Natural killer cell treated with Interleukin-12 subunit alpha and Interleukin-12 subunit beta and Interleukin-15 and Interleukin-18, amount 100 ng/mL, for 72 hours (primary cell): ENCODE measurements around the gene MAP4K5. TPM values are rescaled to one million over a fixed set of nuclear protein-coding genes. Genes with fewer than 3 reads are reported as not detected.

Experiments
- ATAC-seq, 2 donors: fragments of 150-1000 bp; cut with Tn5 transposase in 1 of 2; sonication (Bioruptor Pico), chemical (Tn5 transposase) in 1 of 2; 2 replicates each; pipeline ENCODE4 v1.10.0; 2021
- DNase-seq: peaks from one replicate; pipeline ENCODE4 v3.0.0; 2022; ENCODE audit warnings: low spot score
- H3K27ac Mint-ChIP-seq, 2 donors: 1 replicate in 1 of 2; 2 replicates in 1 of 2; pipeline ENCODE4 v1.8.0; 2022; ENCODE audit warnings: mixed read lengths in 2 of 2, mild to moderate bottlenecking in 1 of 2, moderate library complexity in 1 of 2
- H3K27me3 Mint-ChIP-seq, 2 donors: 1 replicate in 1 of 2; 2 replicates in 1 of 2; pipeline ENCODE4 v1.8.0; 2022; ENCODE audit warnings: mixed read lengths in 2 of 2
- H3K36me3 Mint-ChIP-seq: one replicate; pipeline ENCODE4 v1.8.0; 2022; ENCODE audit warnings: mixed read lengths
- H3K4me1 Mint-ChIP-seq, 2 donors: 1 replicate in 1 of 2; 2 replicates in 1 of 2; pipeline ENCODE4 v1.8.0; 2022; ENCODE audit warnings: low read depth in 2 of 2, mixed read lengths in 2 of 2, mild to moderate bottlenecking in 1 of 2
- H3K4me3 Mint-ChIP-seq: one replicate; pipeline ENCODE4 v1.8.0; 2022; ENCODE audit warnings: mixed read lengths
- H3K9me3 Mint-ChIP-seq: 2 replicates; pipeline ENCODE4 v1.8.0; 2022; ENCODE audit warnings: mixed read lengths
- total RNA-seq, 2 donors: library from RNA; stranded (reverse); gene quantifications; one replicate each; pipeline ENCODE4 v1.2.3, GENCODE V29; 2022

MAP4K5 gene
- total RNA-seq, 2 donors from 2014 or later, result 48.7 to 59.3 TPM

DNA sequence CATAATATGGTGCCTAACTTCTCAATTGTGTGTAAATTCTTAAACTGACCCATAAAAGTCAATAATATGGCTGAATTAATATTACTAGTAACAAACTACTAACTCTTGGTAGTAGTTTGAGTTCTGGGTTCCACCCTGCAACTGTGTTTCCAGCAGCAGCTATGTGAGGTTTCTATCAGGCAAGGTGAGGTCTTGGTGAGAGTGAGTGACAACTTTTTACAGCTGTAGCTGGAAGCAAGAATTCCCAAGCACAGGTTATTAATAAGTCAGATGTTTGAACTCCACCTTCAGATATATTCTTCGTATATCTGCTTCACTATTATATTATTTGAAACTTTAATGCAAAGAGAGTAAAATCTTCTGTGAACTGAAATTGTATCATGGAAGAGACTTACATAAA is 43.8 kb downstream of the MAP4K5 start:
- Mint-ChIP-seq H3K4me1 (peaks cover 15 to 16% of the 10 kb centered on the region in 2 donors), H3K27me3 (no peaks in the 10 kb centered on the region), H3K27ac (no peak overlapping the region), H3K36me3 (no peaks in the 10 kb centered on the region), H3K4me3 (no peak overlapping the region), H3K9me3 (no peaks in the 10 kb centered on the region)
- no peak for ATAC-seq
- DNase-seq, result no peak

DNA sequence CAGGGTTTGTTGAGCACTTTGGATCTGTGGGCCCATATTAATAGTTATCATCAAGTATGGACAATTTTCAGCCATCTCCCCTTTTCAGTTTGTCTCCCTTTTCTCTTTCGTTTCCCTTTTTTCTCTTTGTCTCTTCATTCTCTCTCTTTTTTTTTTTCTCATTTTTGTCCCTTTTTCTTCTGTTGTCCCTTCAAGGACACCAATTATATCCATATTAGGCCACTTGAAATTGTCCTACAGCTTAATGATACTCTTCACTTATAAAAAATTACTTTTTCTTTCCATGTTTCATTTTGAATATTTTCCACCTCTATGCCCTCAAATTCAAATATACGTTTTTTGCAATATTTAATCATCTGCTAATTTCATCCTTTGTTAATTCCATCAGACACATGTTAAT is 53.3 kb downstream of the MAP4K5 start:
- Mint-ChIP-seq H3K27me3 (no peaks in the 10 kb centered on the region), H3K9me3 (no peaks in the 10 kb centered on the region), H3K4me1 (no peaks in the 10 kb centered on the region), H3K27ac (no peak overlapping the region), H3K36me3 (peaks cover 17% of the 10 kb centered on the region), H3K4me3 (no peak overlapping the region)
- ATAC-seq, result no peak
- DNase-seq, result no peak

DNA sequence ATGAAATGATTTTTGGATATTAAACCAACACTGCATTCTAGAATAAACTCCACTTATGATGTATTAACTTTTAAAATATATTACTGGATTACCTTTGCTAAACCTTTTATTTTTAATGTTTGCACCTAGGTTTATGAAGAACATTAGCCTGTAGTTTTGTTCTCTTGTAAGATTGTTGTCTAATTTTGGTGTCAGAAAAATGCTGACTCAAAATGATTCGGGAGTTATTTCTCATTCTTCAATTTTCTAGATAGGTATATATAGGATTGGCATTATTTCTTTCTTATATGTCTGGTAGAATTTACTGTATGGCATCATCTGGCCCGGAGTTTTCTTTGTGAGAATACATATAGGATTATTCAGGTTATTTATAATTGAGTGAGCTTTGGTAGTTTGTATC is 54.6 kb downstream of the MAP4K5 start:
- H3K36me3 Mint-ChIP-seq, result peaks cover 21% of the 10 kb centered on the region
- no peak for ATAC-seq

DNA sequence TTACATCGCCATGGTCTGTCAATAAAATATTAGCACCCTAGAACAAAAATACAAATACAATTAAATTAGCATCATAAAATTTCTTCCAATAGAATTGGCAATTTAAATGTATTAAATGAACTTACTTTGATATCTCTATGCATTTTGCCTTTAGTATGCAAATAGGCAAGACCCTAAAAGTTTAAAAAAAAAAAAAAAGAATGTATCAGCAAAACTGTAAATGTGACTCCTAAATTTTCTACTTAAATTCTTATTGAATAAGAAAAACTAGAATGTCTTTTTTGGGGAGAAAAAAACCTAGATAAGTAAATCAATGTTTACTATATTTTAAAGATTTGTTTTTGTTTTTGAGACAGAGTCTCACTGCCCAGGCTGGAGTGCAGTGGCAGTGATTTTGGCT is 56.2 kb downstream of the MAP4K5 start:
- H3K4me1 Mint-ChIP-seq, result no peaks in the 10 kb centered on the region
- DNase-seq, result no peak
- H3K27me3 Mint-ChIP-seq, result no peaks in the 10 kb centered on the region
- H3K4me3 Mint-ChIP-seq, result no peak overlapping the region
- no peak for ATAC-seq
- H3K9me3 Mint-ChIP-seq, result no peaks in the 10 kb centered on the region
- peaks cover 36% of the 10 kb centered on the region for H3K36me3 Mint-ChIP-seq
- H3K27ac Mint-ChIP-seq, result no peak overlapping the region

More for the DNA sequence above, 54.6 kb downstream of the MAP4K5 start:
- no peaks in the 10 kb centered on the region for H3K9me3 Mint-ChIP-seq
- H3K4me1 Mint-ChIP-seq, result no peaks in the 10 kb centered on the region
- no peak overlapping the region for H3K27ac Mint-ChIP-seq
- no peak overlapping the region for H3K4me3 Mint-ChIP-seq
- H3K27me3 Mint-ChIP-seq, result no peaks in the 10 kb centered on the region
- DNase-seq, result no peak

DNA sequence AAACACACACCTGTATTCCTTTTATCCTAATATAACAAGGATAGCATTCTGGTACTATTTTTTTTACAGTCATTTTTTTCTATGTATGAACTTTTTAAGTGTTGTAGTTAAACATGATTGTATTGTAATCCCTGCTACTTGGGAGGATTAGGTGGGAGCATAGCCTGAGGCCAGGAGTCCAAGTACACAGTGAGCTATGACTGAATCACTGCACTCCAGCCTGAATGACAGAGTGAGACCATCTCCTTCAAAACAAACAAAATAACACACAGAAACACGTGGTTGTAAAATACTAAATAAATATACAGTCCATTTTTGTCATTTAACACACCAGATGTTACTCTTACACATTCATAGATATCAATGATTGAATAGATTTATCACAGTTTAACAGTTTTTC is 56.9 kb downstream of the MAP4K5 start:
- no peaks in the 10 kb centered on the region for H3K9me3 Mint-ChIP-seq
- no peak overlapping the region for H3K4me3 Mint-ChIP-seq
- ATAC-seq, result no peak
- H3K4me1 Mint-ChIP-seq, result no peaks in the 10 kb centered on the region
- DNase-seq, result no peak
- no peak overlapping the region for H3K27ac Mint-ChIP-seq
- H3K27me3 Mint-ChIP-seq, result no peaks in the 10 kb centered on the region
- H3K36me3 Mint-ChIP-seq, result peaks cover 41% of the 10 kb centered on the region

DNA sequence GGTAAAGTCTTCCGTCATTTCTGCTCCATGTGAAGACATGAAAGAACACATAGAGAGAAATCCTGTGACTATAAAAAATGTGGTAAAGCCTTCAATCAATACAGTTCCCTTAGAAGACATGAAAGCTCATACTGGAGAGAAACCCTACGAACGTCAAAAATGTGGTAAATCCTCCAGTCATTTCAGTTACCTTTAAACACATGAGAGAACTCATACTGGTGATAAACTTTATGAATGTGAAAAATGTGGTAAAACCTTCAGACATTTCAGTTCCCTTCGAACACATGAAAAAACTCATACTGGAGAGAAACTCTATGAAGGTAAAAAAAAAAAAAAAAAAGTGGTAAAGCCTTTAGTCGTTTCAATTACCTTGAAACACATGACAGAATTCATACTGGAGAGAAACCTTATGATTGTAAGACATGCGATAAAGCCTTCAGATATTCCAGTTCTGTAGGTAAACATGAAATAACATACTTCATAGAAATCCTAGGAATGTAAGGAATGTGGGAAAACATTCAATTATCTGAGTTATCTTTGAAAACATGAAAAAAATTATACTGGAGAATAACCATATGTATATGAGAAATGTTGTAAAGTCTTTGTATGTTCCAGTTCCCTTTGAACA is 60.4 kb downstream of the MAP4K5 start:
- no peaks in the 10 kb centered on the region for H3K27me3 Mint-ChIP-seq
- DNase-seq (no peak), ATAC-seq (no peak)
- H3K36me3 Mint-ChIP-seq, result peaks cover 58% of the 10 kb centered on the region
- H3K4me1 Mint-ChIP-seq, result peaks cover 16 to 20% of the 10 kb centered on the region in 2 donors
- H3K27ac Mint-ChIP-seq, result no peak overlapping the region
- H3K4me3 Mint-ChIP-seq, result no peak overlapping the region
- H3K9me3 Mint-ChIP-seq, result peaks cover 6% of the 10 kb centered on the region

DNA sequence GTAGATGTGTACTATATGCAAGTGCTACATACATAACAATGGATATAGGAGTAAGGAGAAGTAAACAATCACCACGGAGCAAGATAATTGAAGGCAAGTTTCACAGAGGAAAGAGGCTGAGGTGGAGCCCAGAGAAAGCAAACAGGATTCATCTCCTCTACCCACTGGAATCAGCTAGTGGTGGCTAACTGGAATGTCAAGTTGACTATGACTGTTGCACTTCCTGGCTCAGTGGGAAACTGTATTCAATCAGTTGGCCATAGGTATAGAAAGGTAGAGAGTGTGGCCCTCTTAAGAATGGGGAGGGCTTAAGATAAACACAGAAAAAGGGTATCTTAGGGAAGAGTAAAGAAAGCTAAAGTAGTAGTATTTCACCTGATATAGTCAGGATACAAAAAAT is 62.4 kb downstream of the MAP4K5 start:
- no peak overlapping the region for H3K4me3 Mint-ChIP-seq
- ATAC-seq (no peak), DNase-seq (no peak)
- H3K36me3 Mint-ChIP-seq, result peaks cover 63% of the 10 kb centered on the region
- H3K4me1 Mint-ChIP-seq, result peaks cover 16 to 20% of the 10 kb centered on the region in 2 donors
- peaks cover 6% of the 10 kb centered on the region for H3K9me3 Mint-ChIP-seq
- no peaks in the 10 kb centered on the region for H3K27me3 Mint-ChIP-seq
- no peak overlapping the region for H3K27ac Mint-ChIP-seq

DNA sequence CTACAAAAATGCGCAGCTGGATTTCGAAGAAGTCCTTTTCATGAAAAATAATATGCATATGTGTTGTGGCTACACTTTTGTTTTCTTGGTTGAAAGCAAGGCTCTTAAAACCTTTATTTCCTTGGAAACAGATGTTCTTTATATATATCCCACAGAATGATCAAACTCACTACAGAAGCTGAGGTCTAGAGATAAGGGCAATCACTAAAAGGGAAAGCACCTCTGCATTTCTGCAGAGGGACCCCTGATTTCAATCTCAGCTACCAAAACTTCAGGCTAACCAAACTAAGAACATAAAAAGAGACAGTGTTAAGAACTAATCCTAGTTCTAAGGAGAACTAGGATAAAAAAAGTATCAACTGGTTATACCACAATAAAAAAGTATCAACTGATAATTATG is 70.3 kb downstream of the MAP4K5 start:
- no peak overlapping the region for H3K27ac Mint-ChIP-seq
- no peak for DNase-seq
- ATAC-seq, result no peak
- H3K36me3 Mint-ChIP-seq, result peaks cover 9% of the 10 kb centered on the region
- no peak overlapping the region for H3K4me3 Mint-ChIP-seq
- H3K27me3 Mint-ChIP-seq, result no peaks in the 10 kb centered on the region
- no peaks in the 10 kb centered on the region for H3K9me3 Mint-ChIP-seq
- no peaks in the 10 kb centered on the region for H3K4me1 Mint-ChIP-seq

DNA sequence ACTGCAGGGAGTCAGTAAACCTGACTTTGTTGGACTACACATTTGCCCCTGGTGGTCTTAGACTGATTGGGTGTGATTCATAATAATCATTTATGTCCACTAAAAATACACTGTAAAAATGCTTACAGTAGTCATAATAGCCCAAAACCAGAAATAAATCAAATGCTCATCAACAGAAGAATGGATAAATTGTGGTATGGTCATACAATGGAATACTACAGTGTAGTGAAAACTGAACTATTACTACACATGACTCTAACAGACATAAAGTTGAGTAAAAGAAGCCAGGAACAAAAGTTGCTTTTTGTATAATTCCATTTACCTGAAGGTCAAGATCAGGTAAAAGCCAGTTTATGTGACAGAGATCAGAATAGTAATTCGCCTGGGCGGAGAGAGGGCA is 78.5 kb downstream of the MAP4K5 start:
- Mint-ChIP-seq H3K27me3 (no peaks in the 10 kb centered on the region), H3K4me3 (no peak overlapping the region), H3K36me3 (peaks cover 18% of the 10 kb centered on the region), H3K9me3 (no peaks in the 10 kb centered on the region), H3K4me1 (peaks cover 6 to 9% of the 10 kb centered on the region in 2 donors), H3K27ac (no peak overlapping the region)
- no peak for ATAC-seq
- DNase-seq, result no peak

DNA sequence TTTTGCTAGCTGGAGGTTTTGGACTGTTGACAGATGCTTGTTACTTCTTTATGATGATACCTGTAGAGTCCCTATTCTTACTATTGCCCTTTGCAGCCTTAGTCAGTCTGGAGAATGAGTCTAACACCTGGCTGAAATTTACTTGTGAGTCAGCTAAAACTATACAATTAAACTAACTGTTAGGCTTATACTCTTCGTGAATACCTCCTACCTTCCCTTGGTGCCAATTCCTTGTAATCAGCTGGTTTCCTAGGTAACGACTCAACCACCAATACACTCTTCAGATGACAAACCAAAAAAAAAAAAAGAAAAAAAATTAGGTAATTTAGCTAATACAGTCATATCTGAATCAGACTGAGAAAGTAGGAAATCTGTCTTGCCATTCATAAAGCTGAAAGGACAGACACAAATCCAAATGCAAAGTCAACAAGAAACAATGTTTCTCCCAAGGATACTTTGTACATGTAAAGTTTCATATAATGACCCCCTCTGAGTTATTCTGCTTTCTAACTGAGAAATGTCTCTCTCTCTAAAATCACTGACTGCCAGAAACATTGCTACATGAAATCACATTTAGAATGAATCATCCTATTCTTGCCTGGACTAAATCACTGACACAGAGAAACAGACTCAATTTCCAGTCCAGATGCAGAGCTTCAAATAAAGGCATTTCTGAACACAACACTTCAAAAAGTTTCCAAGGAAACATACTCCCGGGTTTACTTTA is 79.2 kb downstream of the MAP4K5 start:
- peak in 1 of 2 donors; percentile 53 for ATAC-seq
- H3K27ac Mint-ChIP-seq, result peak overlapping the region; percentile 23 to 28
- peaks cover 18% of the 10 kb centered on the region for H3K36me3 Mint-ChIP-seq
- H3K9me3 Mint-ChIP-seq, result no peaks in the 10 kb centered on the region
- no peak for DNase-seq
- H3K27me3 Mint-ChIP-seq, result no peaks in the 10 kb centered on the region
- H3K4me1 Mint-ChIP-seq, result peaks cover 6 to 9% of the 10 kb centered on the region in 2 donors
- H3K4me3 Mint-ChIP-seq, result no peak overlapping the region

DNA sequence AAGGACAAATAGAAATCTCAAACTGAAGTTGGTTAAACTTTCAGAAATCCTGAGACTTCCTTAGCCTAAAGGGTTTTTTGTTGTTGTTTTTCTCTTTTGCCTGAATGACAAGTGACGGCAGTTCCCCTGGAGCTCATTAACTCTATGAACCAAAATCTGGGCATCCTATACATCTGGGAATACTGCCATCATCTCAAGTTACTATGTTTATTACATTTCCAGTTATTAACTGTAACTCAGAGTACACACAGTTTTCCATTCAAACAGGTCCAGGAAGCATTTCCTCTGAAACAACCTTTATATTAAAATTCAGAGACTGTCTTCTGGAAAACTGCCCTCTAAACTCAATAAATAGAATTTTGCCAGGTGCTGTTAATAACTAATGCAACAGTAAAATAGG is 80.1 kb downstream of the MAP4K5 start:
- H3K4me3 Mint-ChIP-seq, result no peak overlapping the region
- peaks cover 18% of the 10 kb centered on the region for H3K36me3 Mint-ChIP-seq
- H3K27me3 Mint-ChIP-seq, result no peaks in the 10 kb centered on the region
- peaks cover 6 to 9% of the 10 kb centered on the region in 2 donors for H3K4me1 Mint-ChIP-seq
- H3K27ac Mint-ChIP-seq, result peak overlapping the region in 1 of 2 donors; percentile 28
- DNase-seq (no peak), ATAC-seq (no peak)
- H3K9me3 Mint-ChIP-seq, result no peaks in the 10 kb centered on the region

DNA sequence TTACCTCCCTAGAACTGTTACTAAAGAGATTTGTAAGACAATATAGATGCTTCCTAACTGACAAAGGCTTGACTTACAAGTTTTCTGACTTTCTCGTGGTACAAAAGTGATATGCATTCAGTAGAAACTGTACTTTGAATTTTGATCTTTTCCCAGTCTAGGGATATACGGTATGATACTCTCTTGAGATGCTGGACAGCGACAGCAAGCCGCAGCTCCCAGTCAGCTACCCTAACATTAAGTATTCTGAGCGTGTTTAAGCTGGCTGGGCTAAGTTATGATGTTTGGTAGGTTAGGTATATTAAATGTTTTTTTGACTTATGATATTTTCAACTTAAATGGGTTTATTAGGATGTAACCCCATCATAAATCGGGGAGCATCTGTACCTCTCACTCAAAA is 80.5 kb downstream of the MAP4K5 start:
- H3K4me1 Mint-ChIP-seq, result peaks cover 6 to 9% of the 10 kb centered on the region in 2 donors
- no peak for DNase-seq
- no peak overlapping the region for H3K27ac Mint-ChIP-seq
- no peaks in the 10 kb centered on the region for H3K27me3 Mint-ChIP-seq
- no peak overlapping the region for H3K4me3 Mint-ChIP-seq
- no peak for ATAC-seq
- no peaks in the 10 kb centered on the region for H3K9me3 Mint-ChIP-seq
- H3K36me3 Mint-ChIP-seq, result peaks cover 18% of the 10 kb centered on the region

DNA sequence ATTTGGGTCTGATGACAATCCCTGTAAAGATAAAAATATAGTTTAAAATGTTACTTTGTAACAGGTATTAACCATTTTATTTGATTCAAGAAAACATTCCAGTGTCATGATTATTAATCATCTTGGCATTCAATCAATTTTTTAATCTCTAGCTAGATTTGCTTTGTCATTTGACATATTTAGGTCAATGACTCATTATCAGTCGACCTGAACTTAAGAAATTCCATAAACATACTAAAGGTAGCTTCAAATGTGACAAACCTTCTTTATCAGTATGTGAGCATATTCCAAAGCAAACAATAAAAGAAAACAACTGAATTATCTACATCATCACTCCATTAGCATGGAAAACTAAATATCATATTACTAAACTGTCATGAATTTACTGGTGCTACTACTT is 84.9 kb downstream of the MAP4K5 start:
- Mint-ChIP-seq H3K9me3 (no peaks in the 10 kb centered on the region), H3K27ac (no peak overlapping the region), H3K36me3 (peaks cover 10% of the 10 kb centered on the region), H3K27me3 (no peaks in the 10 kb centered on the region), H3K4me1 (no peaks in the 10 kb centered on the region), H3K4me3 (no peak overlapping the region)
- ATAC-seq (no peak), DNase-seq (no peak)

DNA sequence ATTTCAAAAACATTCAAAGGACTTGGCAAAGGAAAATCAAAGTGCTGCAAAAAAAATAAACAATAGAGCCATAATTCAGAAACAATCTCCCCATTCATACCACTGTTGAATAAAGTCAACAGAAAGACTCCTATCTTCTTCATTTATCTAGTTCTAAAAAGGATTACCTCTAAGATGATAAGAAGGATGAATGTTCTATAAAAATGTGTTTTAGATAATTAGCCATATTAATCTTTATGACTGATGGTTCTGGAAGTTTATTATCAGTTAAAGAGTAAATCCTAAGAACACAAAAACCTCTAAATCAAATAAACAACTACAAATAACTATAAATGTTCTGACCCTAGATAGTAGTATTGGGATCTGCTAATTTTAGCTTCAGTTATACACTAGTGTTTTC is 97.8 kb downstream of the MAP4K5 start:
- Mint-ChIP-seq H3K36me3 (peaks cover 12% of the 10 kb centered on the region), H3K9me3 (no peaks in the 10 kb centered on the region), H3K4me1 (no peaks in the 10 kb centered on the region), H3K4me3 (no peak overlapping the region), H3K27ac (no peak overlapping the region), H3K27me3 (no peaks in the 10 kb centered on the region)
- DNase-seq, result no peak
- ATAC-seq, result no peak
